Measurements from ENCODE around the gene PRKD3.

DNA sequence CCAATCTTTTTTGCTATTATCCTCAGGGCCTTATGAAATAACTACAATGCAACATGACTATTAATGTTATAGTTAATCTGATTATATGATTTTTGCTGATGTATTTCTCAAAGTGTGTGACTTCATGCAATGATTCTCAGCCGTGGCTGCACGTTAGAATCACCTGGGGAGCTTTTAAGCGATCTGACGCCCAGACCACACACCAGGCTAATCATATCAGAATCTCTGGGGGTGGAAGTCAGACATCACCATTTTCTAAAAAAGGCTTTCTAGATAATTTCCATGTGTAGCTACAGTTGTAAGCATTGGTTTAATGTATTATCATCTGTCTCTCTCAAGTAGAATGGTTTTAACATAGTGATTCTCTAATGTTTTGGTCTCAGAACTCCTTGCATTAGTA, 14.3 kb upstream of the PRKD3 start:
- no peak for TF ChIP-seq POLR2A (IDR thresholded peaks at IDR 0.05)
- TF ChIP-seq, protein P1, sequence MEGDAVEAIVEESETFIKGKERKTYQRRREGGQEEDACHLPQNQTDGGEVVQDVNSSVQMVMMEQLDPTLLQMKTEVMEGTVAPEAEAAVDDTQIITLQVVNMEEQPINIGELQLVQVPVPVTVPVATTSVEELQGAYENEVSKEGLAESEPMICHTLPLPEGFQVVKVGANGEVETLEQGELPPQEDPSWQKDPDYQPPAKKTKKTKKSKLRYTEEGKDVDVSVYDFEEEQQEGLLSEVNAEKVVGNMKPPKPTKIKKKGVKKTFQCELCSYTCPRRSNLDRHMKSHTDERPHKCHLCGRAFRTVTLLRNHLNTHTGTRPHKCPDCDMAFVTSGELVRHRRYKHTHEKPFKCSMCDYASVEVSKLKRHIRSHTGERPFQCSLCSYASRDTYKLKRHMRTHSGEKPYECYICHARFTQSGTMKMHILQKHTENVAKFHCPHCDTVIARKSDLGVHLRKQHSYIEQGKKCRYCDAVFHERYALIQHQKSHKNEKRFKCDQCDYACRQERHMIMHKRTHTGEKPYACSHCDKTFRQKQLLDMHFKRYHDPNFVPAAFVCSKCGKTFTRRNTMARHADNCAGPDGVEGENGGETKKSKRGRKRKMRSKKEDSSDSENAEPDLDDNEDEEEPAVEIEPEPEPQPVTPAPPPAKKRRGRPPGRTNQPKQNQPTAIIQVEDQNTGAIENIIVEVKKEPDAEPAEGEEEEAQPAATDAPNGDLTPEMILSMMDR (IDR thresholded peaks at IDR 0.05), result no peak

Measured in Peyer's patch (tissue), 4 donors.